ENCODE measurements around the gene HOXA6. TPM values are rescaled to one million over a fixed set of nuclear protein-coding genes. Genes with fewer than 3 reads are reported as not detected.
A peak's percentile ranks its signal among the peaks of the same experiment; 100 is the strongest.

HOXA6 gene
- total RNA-seq, 1 donor, result 7.6 TPM

GRCh38 chr7:27148756-27149641 is 1.4 kb upstream of the HOXA6 start:
- Histone ChIP-seq H3K79me2 (ENCODE audit: insufficient read depth, low read length) (peaks cover 96% of the 10 kb centered on the region), H3K4me1 (ENCODE audit: insufficient read depth, low read length) (peaks cover 52% of the 10 kb centered on the region), H3K27ac (ENCODE audit: low read depth, low read length) (peak overlapping the region; percentile 88), H4K20me1 (ENCODE audit: insufficient read depth, low read length) (peaks cover 13% of the 10 kb centered on the region), H3K4me2 (ENCODE audit: insufficient read depth, low read length) (peak overlapping the region; percentile 99), H2AFZ (ENCODE audit: low read length) (peak overlapping the region; percentile 77), H3K9me3 (ENCODE audit: low read depth, low read length) (no peaks in the 10 kb centered on the region), H3K36me3 (ENCODE audit: insufficient read depth, low read length) (peaks cover 27% of the 10 kb centered on the region), H3K4me3 (ENCODE audit: insufficient read depth, low read length) (peak overlapping the region; percentile 93), H3K27me3 (ENCODE audit: insufficient read depth, low read length) (no peaks in the 10 kb centered on the region)
- DNase-seq (ENCODE audit: insufficient read length, low spot score, missing footprints), result peak; percentile 89
- TF ChIP-seq CTCF (IDR thresholded peaks at IDR 0.05; ENCODE audit: extremely low read depth, low read depth, low read length), result no peak

- peak overlapping the region; percentile 99 for H3K4me2 ChIP-seq (ENCODE audit: insufficient read depth, low read length)
These were observed 619 bp upstream of the HOXA6 start for GRCh38 chr7:27148031-27148755.

GRCh38 chr7:27146491-27147198 is 929 bp downstream of the HOXA6 start:
- peak; percentile 76 for DNase-seq (ENCODE audit: insufficient read length, low spot score, missing footprints)
- no peak overlapping the region for H2AFZ ChIP-seq (ENCODE audit: low read length)
- TF ChIP-seq CTCF (IDR thresholded peaks at IDR 0.05; ENCODE audit: extremely low read depth, low read depth, low read length), result no peak
- peak overlapping the region; percentile 99 for H3K4me2 ChIP-seq (ENCODE audit: insufficient read depth, low read length)
- peaks cover 99% of the 10 kb centered on the region for H3K79me2 ChIP-seq (ENCODE audit: insufficient read depth, low read length)
- H3K27ac ChIP-seq (ENCODE audit: low read depth, low read length), result peak overlapping the region; percentile 88
- peak overlapping the region; percentile 93 for H3K4me3 ChIP-seq (ENCODE audit: insufficient read depth, low read length)
- no peaks in the 10 kb centered on the region for H3K9me3 ChIP-seq (ENCODE audit: low read depth, low read length)
- peaks cover 39% of the 10 kb centered on the region for H3K36me3 ChIP-seq (ENCODE audit: insufficient read depth, low read length)
- no peaks in the 10 kb centered on the region for H3K27me3 ChIP-seq (ENCODE audit: insufficient read depth, low read length)
- peaks cover 13% of the 10 kb centered on the region for H4K20me1 ChIP-seq (ENCODE audit: insufficient read depth, low read length)
- H3K4me1 ChIP-seq (ENCODE audit: insufficient read depth, low read length), result peaks cover 35% of the 10 kb centered on the region

More at GRCh38 chr7:27148031-27148755, 619 bp upstream of the HOXA6 start:
- peak overlapping the region; percentile 88 for H3K27ac ChIP-seq (ENCODE audit: low read depth, low read length)
- no peak for TF ChIP-seq CTCF (IDR thresholded peaks at IDR 0.05; ENCODE audit: extremely low read depth, low read depth, low read length)
- peaks cover 44% of the 10 kb centered on the region for H3K4me1 ChIP-seq (ENCODE audit: insufficient read depth, low read length)
- H3K36me3 ChIP-seq (ENCODE audit: insufficient read depth, low read length), result peaks cover 35% of the 10 kb centered on the region
- H2AFZ ChIP-seq (ENCODE audit: low read length), result peak overlapping the region; percentile 77
- H3K79me2 ChIP-seq (ENCODE audit: insufficient read depth, low read length), result peaks cover 96% of the 10 kb centered on the region
- H3K27me3 ChIP-seq (ENCODE audit: insufficient read depth, low read length), result no peaks in the 10 kb centered on the region
- H4K20me1 ChIP-seq (ENCODE audit: insufficient read depth, low read length), result peaks cover 13% of the 10 kb centered on the region
- peak; percentile 92 for DNase-seq (ENCODE audit: insufficient read length, low spot score, missing footprints)
- peak overlapping the region; percentile 93 for H3K4me3 ChIP-seq (ENCODE audit: insufficient read depth, low read length)
- H3K9me3 ChIP-seq (ENCODE audit: low read depth, low read length), result no peaks in the 10 kb centered on the region
